ENCODE data around the gene ADGRG1.

Gene ADGRG1

GRCh38 chr16:57648581-57649442, 20.4 kb downstream of the ADGRG1 start:
- peak; percentile 97 for DNase-seq (ENCODE audit: low read depth, low spot score)

- DNase-seq (ENCODE audit: low read depth, low spot score), result no peak
Observed at GRCh38 chr16:57649443-57649751, 21.0 kb downstream of the ADGRG1 start.

GRCh38 chr16:57649846-57650245, 21.4 kb downstream of the ADGRG1 start:
- DNase-seq (ENCODE audit: low read depth, low spot score), result no peak

GRCh38 chr16:57651344-57652333, 23.2 kb downstream of the ADGRG1 start:
- DNase-seq (ENCODE audit: low read depth, low spot score), result no peak

GRCh38 chr16:57652695-57653471, 24.5 kb downstream of the ADGRG1 start:
- no peak for DNase-seq (ENCODE audit: low read depth, low spot score)

- DNase-seq (ENCODE audit: low read depth, low spot score), result no peak
Observed at GRCh38 chr16:57653936-57654335, 25.5 kb downstream of the ADGRG1 start.

GRCh38 chr16:57656342-57656955, 28.0 kb downstream of the ADGRG1 start:
- DNase-seq (ENCODE audit: low read depth, low spot score), result no peak

GRCh38 chr16:57657228-57657627, 28.8 kb downstream of the ADGRG1 start:
- DNase-seq (ENCODE audit: low read depth, low spot score), result no peak

GRCh38 chr16:57658130-57658877, 29.9 kb downstream of the ADGRG1 start:
- no peak for DNase-seq (ENCODE audit: low read depth, low spot score)

- no peak for DNase-seq (ENCODE audit: low read depth, low spot score)
Observed at GRCh38 chr16:57658878-57659674, 30.6 kb downstream of the ADGRG1 start.

GRCh38 chr16:57660715-57661463, 32.5 kb downstream of the ADGRG1 start:
- no peak for DNase-seq (ENCODE audit: low read depth, low spot score)

GRCh38 chr16:57661510-57661909, 33.1 kb downstream of the ADGRG1 start:
- DNase-seq (ENCODE audit: low read depth, low spot score), result no peak

- DNase-seq (ENCODE audit: low read depth, low spot score), result no peak
Observed at GRCh38 chr16:57661936-57662906, 33.8 kb downstream of the ADGRG1 start.

GRCh38 chr16:57663436-57663835, 35.0 kb downstream of the ADGRG1 start:
- DNase-seq (ENCODE audit: low read depth, low spot score), result no peak

GRCh38 chr16:57663917-57664661, 35.7 kb downstream of the ADGRG1 start:
- peak; percentile 40 for DNase-seq (ENCODE audit: low read depth, low spot score)

- no peak for DNase-seq (ENCODE audit: low read depth, low spot score)
Observed at GRCh38 chr16:57664662-57665025, 36.2 kb downstream of the ADGRG1 start.

- no peak for DNase-seq (ENCODE audit: low read depth, low spot score)
Observed at GRCh38 chr16:57665541-57665940, 37.1 kb downstream of the ADGRG1 start.
